ENCODE results near the gene CILP2. TPM values are rescaled to one million over a fixed set of nuclear protein-coding genes. Genes with fewer than 3 reads are reported as not detected.

CILP2 gene
- total RNA-seq, 1 experiment from 2014 or later: 0.77 TPM

DNA sequence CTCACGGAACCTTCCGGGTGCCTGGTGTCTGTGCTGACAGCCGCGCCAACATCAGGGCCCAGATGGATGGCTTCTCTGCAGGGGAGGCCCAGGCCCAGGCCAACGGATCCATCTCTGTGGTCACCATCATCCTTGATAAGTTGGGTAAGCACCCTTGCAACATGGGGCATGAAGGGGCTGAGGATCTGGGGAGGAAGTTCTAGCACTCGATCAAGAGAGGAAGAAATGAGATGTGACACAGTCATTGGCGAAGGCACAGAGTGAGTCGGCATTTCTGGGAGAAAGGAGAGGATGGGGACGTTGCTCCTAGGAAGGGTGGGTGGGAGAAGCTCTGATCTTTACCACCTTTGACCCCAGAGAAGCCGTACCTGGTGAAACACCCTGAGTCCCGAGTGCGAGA lies 4.4 kb downstream of the CILP2 start:
- Histone ChIP-seq H3K9me3 (ENCODE audit: low read depth, low read length, poor library complexity, severe bottlenecking) (no peaks in the 10 kb centered on the region), H3K4me3 (ENCODE audit: low read depth, low read length, poor library complexity, severe bottlenecking) (no peak overlapping the region), H3K36me3 (ENCODE audit: insufficient read depth, low read length, poor library complexity, severe bottlenecking) (no peaks in the 10 kb centered on the region), H3K27me3 (replicated peaks; ENCODE audit: insufficient read depth, low read depth, low read length, poor library complexity) (no peaks in the 10 kb centered on the region), H3K27ac (ENCODE audit: low read depth, low read length, poor library complexity, severe bottlenecking) (no peak overlapping the region), H3K4me1 (ENCODE audit: insufficient read depth, low read length, poor library complexity, severe bottlenecking) (peaks cover 13% of the 10 kb centered on the region)
- ChIA-PET CTCF (no interaction called here), POLR2A (ENCODE audit: low non-redundant PET) (no interaction called here)
- no TSS peak for BruUV-seq (replicated peaks)
- TF ChIP-seq EZH2 (IDR thresholded peaks at IDR 0.05; ENCODE audit: borderline replicate concordance, low read depth, low read length, poor library complexity, severe bottlenecking): no peak
- TF ChIP-seq, protein P1, sequence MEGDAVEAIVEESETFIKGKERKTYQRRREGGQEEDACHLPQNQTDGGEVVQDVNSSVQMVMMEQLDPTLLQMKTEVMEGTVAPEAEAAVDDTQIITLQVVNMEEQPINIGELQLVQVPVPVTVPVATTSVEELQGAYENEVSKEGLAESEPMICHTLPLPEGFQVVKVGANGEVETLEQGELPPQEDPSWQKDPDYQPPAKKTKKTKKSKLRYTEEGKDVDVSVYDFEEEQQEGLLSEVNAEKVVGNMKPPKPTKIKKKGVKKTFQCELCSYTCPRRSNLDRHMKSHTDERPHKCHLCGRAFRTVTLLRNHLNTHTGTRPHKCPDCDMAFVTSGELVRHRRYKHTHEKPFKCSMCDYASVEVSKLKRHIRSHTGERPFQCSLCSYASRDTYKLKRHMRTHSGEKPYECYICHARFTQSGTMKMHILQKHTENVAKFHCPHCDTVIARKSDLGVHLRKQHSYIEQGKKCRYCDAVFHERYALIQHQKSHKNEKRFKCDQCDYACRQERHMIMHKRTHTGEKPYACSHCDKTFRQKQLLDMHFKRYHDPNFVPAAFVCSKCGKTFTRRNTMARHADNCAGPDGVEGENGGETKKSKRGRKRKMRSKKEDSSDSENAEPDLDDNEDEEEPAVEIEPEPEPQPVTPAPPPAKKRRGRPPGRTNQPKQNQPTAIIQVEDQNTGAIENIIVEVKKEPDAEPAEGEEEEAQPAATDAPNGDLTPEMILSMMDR (conservative IDR thresholded peaks at IDR 0.05; ENCODE audit: low read depth, low read length): no peak
- intact Hi-C loops (cut with micrococcal nuclease; ENCODE audit: unreplicated experiment): no loop called here
- no peak for DNase-seq (ENCODE audit: low spot score)

DNA sequence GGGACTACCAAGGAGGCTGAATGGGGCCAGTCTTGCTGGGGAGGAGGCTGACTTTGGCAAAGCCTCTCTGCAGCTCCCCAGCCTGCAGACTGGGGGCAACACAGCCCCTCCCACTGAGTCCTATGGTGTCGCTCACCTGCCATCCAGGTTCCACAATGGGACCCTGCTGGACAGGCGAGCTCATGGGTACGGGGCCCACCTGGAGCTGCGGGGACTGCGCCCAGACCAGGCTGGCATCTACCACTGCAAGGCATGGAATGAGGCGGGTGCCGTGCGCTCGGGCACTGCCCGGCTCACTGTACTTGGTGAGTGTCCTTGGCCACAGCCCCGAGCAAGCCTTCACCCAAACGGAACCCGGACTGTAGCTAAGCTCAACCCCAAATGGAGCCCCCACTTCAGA lies 5.0 kb downstream of the CILP2 start:
- H3K27me3 ChIP-seq (replicated peaks; ENCODE audit: insufficient read depth, low read depth, low read length, poor library complexity): no peaks in the 10 kb centered on the region
- intact Hi-C loops (cut with micrococcal nuclease; ENCODE audit: unreplicated experiment): no loop called here
- ChIA-PET POLR2A (ENCODE audit: low non-redundant PET) (no interaction called here), CTCF (no interaction called here)
- no TSS peak for BruUV-seq (replicated peaks)
- no peaks in the 10 kb centered on the region for H3K9me3 ChIP-seq (ENCODE audit: low read depth, low read length, poor library complexity, severe bottlenecking)
- no peaks in the 10 kb centered on the region for H3K36me3 ChIP-seq (ENCODE audit: insufficient read depth, low read length, poor library complexity, severe bottlenecking)
- H3K4me1 ChIP-seq (ENCODE audit: insufficient read depth, low read length, poor library complexity, severe bottlenecking): peaks cover 10% of the 10 kb centered on the region
- no peak for DNase-seq (ENCODE audit: low spot score)
- no peak for TF ChIP-seq EZH2 (IDR thresholded peaks at IDR 0.05; ENCODE audit: borderline replicate concordance, low read depth, low read length, poor library complexity, severe bottlenecking)
- TF ChIP-seq, protein P1 (conservative IDR thresholded peaks at IDR 0.05; ENCODE audit: low read depth, low read length): no peak
- no peak overlapping the region for H3K27ac ChIP-seq (ENCODE audit: low read depth, low read length, poor library complexity, severe bottlenecking)
- no peak overlapping the region for H3K4me3 ChIP-seq (ENCODE audit: low read depth, low read length, poor library complexity, severe bottlenecking)

DNA sequence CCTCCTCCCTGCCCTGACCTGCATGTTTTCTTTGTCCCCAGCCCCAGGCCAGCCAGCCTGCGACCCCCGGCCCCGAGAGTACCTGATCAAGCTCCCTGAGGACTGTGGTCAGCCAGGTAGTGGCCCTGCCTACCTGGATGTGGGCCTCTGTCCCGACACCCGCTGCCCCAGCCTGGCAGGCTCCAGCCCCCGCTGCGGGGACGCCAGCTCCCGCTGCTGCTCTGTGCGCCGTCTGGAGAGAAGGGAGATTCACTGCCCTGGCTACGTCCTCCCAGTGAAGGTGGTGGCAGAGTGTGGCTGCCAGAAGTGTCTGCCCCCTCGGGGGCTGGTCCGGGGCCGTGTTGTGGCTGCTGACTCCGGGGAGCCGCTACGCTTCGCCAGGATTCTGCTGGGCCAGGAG lies 5.6 kb downstream of the CILP2 start:
- ChIA-PET CTCF (no interaction called here), POLR2A (ENCODE audit: low non-redundant PET) (no interaction called here)
- BruUV-seq (replicated peaks): no TSS peak
- H3K36me3 ChIP-seq (ENCODE audit: insufficient read depth, low read length, poor library complexity, severe bottlenecking): no peaks in the 10 kb centered on the region
- DNase-seq (ENCODE audit: low spot score): no peak
- intact Hi-C loops (cut with micrococcal nuclease; ENCODE audit: unreplicated experiment): no loop called here
- H3K27me3 ChIP-seq (replicated peaks; ENCODE audit: insufficient read depth, low read depth, low read length, poor library complexity): no peaks in the 10 kb centered on the region
- H3K4me3 ChIP-seq (ENCODE audit: low read depth, low read length, poor library complexity, severe bottlenecking): no peak overlapping the region
- peaks cover 5% of the 10 kb centered on the region for H3K4me1 ChIP-seq (ENCODE audit: insufficient read depth, low read length, poor library complexity, severe bottlenecking)
- TF ChIP-seq EZH2 (IDR thresholded peaks at IDR 0.05; ENCODE audit: borderline replicate concordance, low read depth, low read length, poor library complexity, severe bottlenecking): no peak
- TF ChIP-seq, protein P1 (conservative IDR thresholded peaks at IDR 0.05; ENCODE audit: low read depth, low read length): no peak
- no peak overlapping the region for H3K27ac ChIP-seq (ENCODE audit: low read depth, low read length, poor library complexity, severe bottlenecking)
- H3K9me3 ChIP-seq (ENCODE audit: low read depth, low read length, poor library complexity, severe bottlenecking): no peaks in the 10 kb centered on the region
